Activated CD4-positive, alpha-beta T cell treated with anti-CD3 and anti-CD28 coated beads, Interleukin-2, amount 50 U/mL, for 4 hours (primary cell): ENCODE results near the gene C20orf202.
"Not testable (repeated sequence)": the region's sequence is repeated elsewhere in the genome, so short reads cannot be mapped to it uniquely, and the experiment has no call there.

Experiments used
- DNase-seq, 2 experiments: peaks; one replicate each; pipeline ENCODE4 v3.0.0-alpha.2; 2020

The C20orf202 gene

GRCh38 chr20:1250282-1250681 is 47.0 kb downstream of the C20orf202 start:
- DNase-seq: not testable (repeated sequence)

- DNase-seq: no peak
Measured at GRCh38 chr20:1252416-1252815, 49.2 kb downstream of the C20orf202 start.

DNA sequence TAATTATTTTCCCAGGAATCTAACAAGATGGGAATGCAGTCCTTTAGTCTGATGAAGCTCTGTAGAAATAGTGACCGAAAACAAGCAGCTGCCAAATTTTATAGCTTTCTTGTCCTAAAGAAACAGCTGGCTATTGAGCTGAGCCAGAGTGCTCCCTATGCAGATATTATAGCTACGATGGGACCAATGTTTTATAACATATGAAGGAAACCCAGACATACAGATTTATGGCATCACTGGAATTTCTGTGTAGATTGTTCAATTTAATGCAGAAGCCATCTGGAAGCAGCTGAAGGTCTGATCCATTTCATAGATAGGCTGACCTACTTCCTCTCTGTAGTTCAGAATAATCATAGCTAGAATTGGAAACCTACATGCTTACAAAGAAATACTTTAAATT is 51.0 kb downstream of the C20orf202 start:
- no peak for DNase-seq

GRCh38 chr20:1255675-1256074 is 52.4 kb downstream of the C20orf202 start:
- DNase-seq: no peak
